HG03039 (cell line): ENCODE measurements around the gene ZNF175.

ENCODE experiments used
- ATAC-seq: cut with Tn5 transposase; IDR thresholded peaks from one replicate; pipeline ENCODE4 v1.9.1; 2021; ENCODE audit warnings: mild to moderate bottlenecking, moderate library complexity; ENCODE audit not compliant: unreplicated experiment

Gene ZNF175

GRCh38 chr19:51549533-51550324 is 21.4 kb upstream of the ZNF175 start:
- no peak for ATAC-seq

DNA sequence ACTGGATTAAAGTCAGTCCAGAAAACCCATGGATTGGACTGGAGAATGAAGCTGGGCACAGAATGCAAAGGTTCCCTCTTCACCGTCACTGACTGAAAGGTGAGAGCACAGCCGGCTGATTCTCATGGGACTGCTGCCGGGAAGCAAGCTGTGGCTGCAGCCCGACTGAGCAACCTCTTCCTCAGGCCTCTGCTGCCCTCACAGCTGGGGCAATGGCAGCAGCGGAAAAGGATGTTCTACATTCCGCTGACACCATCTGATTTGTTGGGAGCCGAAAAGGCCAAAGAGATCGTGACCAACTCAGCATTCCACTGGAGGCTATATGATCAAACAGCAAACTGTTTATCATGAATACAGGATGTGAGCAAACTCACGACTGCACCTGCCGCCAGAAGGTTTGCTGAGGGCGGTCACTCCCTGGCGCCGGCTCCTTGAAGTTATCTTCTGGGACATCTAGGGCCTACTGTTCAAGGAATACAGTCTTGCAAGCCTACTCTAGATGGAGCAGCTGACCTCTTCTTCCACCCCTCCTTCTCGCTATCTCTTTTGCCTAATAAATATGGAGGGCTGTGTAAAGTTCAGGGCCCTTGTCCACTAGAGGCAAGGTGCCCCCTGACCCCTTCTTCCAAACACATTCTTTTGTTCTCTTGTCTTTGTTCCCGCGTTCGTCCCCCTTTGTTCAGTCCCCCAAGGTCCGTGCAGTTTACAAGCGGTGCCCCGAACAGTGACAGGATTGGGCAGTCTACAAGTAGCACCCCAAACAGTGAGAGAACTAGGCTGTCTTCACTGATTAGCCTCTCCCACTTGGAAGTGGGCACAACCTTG is 20.0 kb upstream of the ZNF175 start:
- no peak for ATAC-seq

DNA sequence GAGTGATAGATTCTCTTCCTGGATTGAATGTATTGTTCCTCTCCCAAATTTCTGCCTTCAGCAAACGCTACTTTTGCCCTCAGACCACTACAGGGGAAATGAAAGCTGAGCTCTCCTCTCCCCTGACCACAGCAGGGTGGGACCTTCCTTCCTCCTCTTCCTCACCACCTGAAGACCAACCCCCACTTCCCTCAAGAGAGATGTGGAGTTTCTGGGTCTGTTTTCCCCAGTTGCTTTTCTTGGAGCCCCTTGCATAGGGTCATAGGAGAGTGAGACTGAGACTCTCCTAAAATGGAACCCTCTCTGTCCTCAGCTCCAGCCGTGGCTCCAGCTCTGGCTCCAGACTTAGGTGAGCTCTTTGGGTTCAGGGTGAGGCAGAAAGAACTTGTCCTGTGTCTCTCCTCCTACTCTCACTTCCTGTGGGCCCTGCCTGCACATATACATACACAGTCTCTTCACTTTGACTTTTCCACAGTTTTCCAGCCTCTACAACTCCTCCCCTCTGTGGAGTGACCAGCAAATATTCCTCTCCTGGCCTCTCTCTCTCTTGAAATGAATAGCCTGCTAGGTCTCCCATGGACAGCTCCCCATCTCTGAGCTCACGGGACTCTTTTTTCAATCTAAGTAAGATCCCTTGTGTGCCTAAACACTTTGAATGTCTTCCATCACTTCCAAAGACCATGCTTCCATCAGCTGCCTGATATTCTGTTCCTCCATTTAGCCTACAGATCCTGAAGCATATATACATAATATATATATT is 19.2 kb upstream of the ZNF175 start:
- no peak for ATAC-seq

- ATAC-seq = no peak
Measured at GRCh38 chr19:51552608-51552995, 18.5 kb upstream of the ZNF175 start.

GRCh38 chr19:51552996-51553725 is 17.9 kb upstream of the ZNF175 start:
- ATAC-seq = no peak

DNA sequence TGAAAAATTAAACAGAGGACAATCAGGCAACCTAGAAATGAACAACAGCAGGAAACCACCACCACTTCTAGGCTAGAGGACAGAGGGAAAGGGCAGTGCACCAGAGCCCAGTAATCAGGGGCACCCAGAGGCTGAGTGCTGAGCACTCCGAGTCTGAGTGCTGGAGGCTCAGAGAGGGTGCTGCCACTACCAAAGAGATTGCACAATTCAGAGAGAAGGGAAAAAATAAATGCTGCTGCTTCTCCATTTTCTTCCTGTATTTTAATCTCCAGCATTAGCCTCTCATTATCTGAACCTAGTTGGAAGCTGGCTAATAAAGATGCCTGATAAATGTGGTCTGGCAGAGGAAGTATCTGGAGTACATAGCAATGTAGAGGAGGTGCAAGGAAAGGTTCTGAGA is 11.8 kb upstream of the ZNF175 start:
- ATAC-seq = no peak

DNA sequence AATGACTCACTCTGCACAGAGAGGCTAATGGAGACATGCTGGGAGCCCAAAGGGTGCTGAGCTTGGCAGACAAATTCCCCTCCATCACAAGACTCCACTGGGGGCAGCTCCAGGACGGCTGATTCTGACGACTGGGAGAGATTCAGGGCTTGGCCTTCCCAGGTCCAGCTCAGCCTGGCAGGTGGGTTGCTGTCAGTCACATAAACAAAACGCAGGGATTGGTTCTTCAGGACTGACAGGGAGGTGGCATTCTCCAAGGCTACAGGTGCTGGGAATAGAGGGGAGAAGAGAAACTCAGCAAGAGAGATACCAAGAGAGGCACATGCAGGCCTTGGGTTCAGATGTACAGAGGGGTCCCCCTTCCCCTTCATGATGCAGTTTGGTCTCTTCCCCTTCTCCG is 10.7 kb upstream of the ZNF175 start:
- ATAC-seq = no peak

GRCh38 chr19:51564791-51565190 is 6.3 kb upstream of the ZNF175 start:
- no peak for ATAC-seq

- no peak for ATAC-seq
Measured at GRCh38 chr19:51565583-51565982, 5.5 kb upstream of the ZNF175 start.

GRCh38 chr19:51566489-51567100 is 4.5 kb upstream of the ZNF175 start:
- ATAC-seq = no peak

- no peak for ATAC-seq
Measured at GRCh38 chr19:51567583-51567982, 3.5 kb upstream of the ZNF175 start.

- ATAC-seq = no peak
Measured at GRCh38 chr19:51568456-51568855, 2.6 kb upstream of the ZNF175 start.

- no peak for ATAC-seq
Measured at GRCh38 chr19:51571599-51571998, 516 bp downstream of the ZNF175 start.

DNA sequence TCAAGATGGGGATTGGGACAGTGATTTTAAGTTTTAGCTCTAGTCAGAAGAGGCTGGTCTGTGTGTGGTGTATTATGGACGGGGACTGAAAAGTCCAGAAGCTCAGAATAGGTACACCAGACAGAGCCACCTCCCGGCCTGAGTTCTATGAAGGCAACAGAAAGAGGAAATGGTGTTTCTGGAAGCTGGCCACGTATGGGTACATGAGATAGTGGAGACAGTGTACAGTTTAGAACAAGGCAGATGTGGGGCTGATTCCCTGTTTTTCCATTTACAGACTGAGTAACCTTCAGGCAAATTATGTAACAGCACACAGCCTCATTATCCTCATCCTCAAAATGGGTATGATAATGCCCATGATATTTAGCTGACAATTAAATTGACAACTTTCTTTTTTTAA is 1.3 kb downstream of the ZNF175 start:
- no peak for ATAC-seq

DNA sequence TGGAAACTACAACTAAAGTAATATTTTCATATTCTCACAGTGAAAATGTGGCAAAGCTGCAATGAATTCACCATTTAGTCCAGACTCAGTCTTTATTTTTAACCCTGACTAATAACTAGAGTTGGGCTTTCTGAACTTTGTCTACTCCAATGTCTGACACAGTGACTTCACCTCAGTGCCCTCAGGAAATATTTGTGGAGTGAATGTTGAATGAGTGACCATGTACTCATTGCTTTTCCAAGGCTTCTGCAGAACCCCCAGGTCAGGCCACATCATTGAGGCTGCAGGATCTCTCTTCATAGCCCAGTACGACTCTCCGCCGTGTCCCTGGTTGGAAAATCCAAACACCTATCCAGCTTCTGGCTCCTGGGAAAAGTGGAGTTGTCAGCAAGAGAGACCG is 1.8 kb downstream of the ZNF175 start:
- no peak for ATAC-seq

- no peak for ATAC-seq
Measured at GRCh38 chr19:51573331-51573730, 2.2 kb downstream of the ZNF175 start.

GRCh38 chr19:51576850-51577249 is 5.8 kb downstream of the ZNF175 start:
- ATAC-seq = no peak

DNA sequence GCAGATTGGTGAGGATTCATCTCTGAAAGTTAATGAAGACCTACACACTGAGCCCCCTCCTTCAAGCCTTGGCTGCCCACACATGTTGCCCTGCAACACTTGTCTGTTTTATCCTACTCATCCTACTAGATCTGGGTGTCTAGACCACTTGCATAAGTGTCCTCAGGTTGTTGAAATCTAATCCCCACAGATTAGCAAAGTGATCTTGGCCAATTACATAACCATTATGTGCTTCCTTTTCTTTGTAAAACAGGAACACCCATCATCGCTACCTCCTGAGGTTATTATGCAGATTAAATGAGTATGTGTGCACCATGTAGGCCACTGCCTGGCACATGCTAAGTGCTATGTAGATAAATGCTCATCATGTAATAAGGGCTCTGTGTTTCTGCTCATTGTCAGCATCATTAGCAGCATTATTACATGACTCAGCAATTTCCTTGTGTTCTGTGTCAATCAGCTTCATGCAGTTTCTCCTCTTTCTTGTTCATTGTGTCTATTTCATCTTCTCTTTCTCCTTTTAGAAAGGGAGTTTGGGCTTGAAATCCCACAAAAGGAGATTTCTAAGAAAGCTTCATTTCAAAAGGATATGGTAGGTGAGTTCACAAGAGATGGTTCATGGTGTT is 15.1 kb downstream of the ZNF175 start:
- no peak for ATAC-seq

DNA sequence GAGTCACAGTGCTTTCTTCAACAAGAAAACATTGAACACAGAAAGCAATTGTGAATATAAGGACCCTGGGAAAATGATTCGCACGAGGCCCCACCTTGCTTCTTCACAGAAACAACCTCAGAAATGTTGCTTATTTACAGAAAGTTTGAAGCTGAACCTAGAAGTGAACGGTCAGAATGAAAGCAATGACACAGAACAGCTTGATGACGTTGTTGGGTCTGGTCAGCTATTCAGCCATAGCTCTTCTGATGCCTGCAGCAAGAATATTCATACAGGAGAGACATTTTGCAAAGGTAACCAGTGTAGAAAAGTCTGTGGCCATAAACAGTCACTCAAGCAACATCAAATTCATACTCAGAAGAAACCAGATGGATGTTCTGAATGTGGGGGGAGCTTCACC is 15.7 kb downstream of the ZNF175 start:
- no peak for ATAC-seq
